Choroid plexus epithelial cell (primary cell): ENCODE measurements around the gene NADK2.
A peak's percentile ranks its signal among the peaks of the same experiment; 100 is the strongest.

Experiments
- DNase-seq: peaks from one replicate; pipeline ENCODE4 v3.0.0-alpha.2; 2010; ENCODE audit warnings: low read depth
- H3K4me3 ChIP-seq: 2 replicates; pipeline ENCODE4 v1.5.1; 2011; ENCODE audit warnings: low read depth, mild to moderate bottlenecking, control low read depth, low read length, moderate library complexity
- CTCF ChIP-seq: conservative IDR thresholded peaks from 2 replicates; pipeline ENCODE4 v1.5.1; 2011; ENCODE audit warnings: low read depth, mild to moderate bottlenecking, control low read depth, inconsistent platforms, low read length, moderate library complexity

Gene NADK2

GRCh38 chr5:36228505-36228904 is 13.2 kb downstream of the NADK2 start:
- TF ChIP-seq CTCF, result no peak
- no peak overlapping the region for H3K4me3 ChIP-seq

GRCh38 chr5:36227046-36227445 is 14.7 kb downstream of the NADK2 start:
- no peak for DNase-seq
- TF ChIP-seq CTCF, result no peak
- no peak overlapping the region for H3K4me3 ChIP-seq

More at GRCh38 chr5:36228505-36228904, 13.2 kb downstream of the NADK2 start:
- no peak for DNase-seq

GRCh38 chr5:36222620-36223019 is 19.1 kb downstream of the NADK2 start:
- H3K4me3 ChIP-seq, result no peak overlapping the region
- TF ChIP-seq CTCF, result no peak
- no peak for DNase-seq

- no peak for TF ChIP-seq CTCF
- DNase-seq, result no peak
- H3K4me3 ChIP-seq, result no peak overlapping the region
Measured at GRCh38 chr5:36217988-36218387, 23.7 kb downstream of the NADK2 start.

GRCh38 chr5:36217567-36217966 is 24.2 kb downstream of the NADK2 start:
- no peak for TF ChIP-seq CTCF
- DNase-seq, result no peak
- no peak overlapping the region for H3K4me3 ChIP-seq

GRCh38 chr5:36215910-36216309 is 25.8 kb downstream of the NADK2 start:
- DNase-seq, result peak; percentile 12
- no peak for TF ChIP-seq CTCF
- H3K4me3 ChIP-seq, result no peak overlapping the region

- no peak overlapping the region for H3K4me3 ChIP-seq
- no peak for DNase-seq
- TF ChIP-seq CTCF, result no peak
Measured at GRCh38 chr5:36214436-36214835, 27.3 kb downstream of the NADK2 start.
